Activated B cell treated with CpG ODN at 0.5 μM for 24 hours (primary cell): Measurements from ENCODE around the gene PAGE4. TPM values are rescaled to one million over a fixed set of nuclear protein-coding genes. Genes with fewer than 3 reads are reported as not detected.

Source experiments
- ATAC-seq: fragments of 200-7000 bp; cut with Tn5 transposase; one replicate; pipeline ENCODE4 v1.10.0; 2021; ENCODE audit warnings: low read depth, mild to moderate bottlenecking, moderate library complexity
- CTCF ChIA-PET: fragments of 350-600 bp; sonication (Branson Sonifier 250); formaldehyde crosslinking; loops from one replicate; lab custom pipeline; 2021; ENCODE audit warnings: antibody characterized with exemption; lab: Charles Lee
- POLR2A ChIA-PET: fragments of 350-600 bp; sonication (Branson Sonifier 250); formaldehyde crosslinking; loops from one replicate; lab custom pipeline; 2021; ENCODE audit warnings: antibody characterized with exemption; lab: Charles Lee
- DNase-seq: peaks from one replicate; pipeline ENCODE4 v3.0.0; 2022
- H3K27ac Mint-ChIP-seq: one replicate; pipeline ENCODE4 v1.8.0; 2020; ENCODE audit warnings: mixed read lengths
- H3K27me3 Mint-ChIP-seq: one replicate; pipeline ENCODE4 v1.8.0; 2021; ENCODE audit warnings: mixed read lengths
- H3K36me3 Mint-ChIP-seq: one replicate; pipeline ENCODE4 v1.8.0; 2021; ENCODE audit warnings: low read depth, mixed read lengths
- H3K4me1 Mint-ChIP-seq: one replicate; pipeline ENCODE4 v1.8.0; 2021; ENCODE audit warnings: mixed read lengths
- H3K4me3 Mint-ChIP-seq: one replicate; pipeline ENCODE4 v1.8.0; 2020; ENCODE audit warnings: mild to moderate bottlenecking, mixed read lengths
- H3K9me3 Mint-ChIP-seq: one replicate; pipeline ENCODE4 v1.8.0; 2020; ENCODE audit warnings: mixed read lengths
- CTCF ChIP-seq: fragments of 200-600 bp; IDR thresholded peaks from one replicate; pipeline ENCODE4 v1.8.0; 2022; ENCODE audit warnings: antibody characterized with exemption, mild to moderate bottlenecking
- intact Hi-C: fragments of 100-400 bp; cut with micrococcal nuclease; formaldehyde crosslinking; loops from one replicate; pipeline ENCODE4 v1.15.1; 2024
- total RNA-seq: library from RNA; stranded (reverse); gene quantifications from 2 replicates; pipeline ENCODE4 v1.2.3, GENCODE V29; 2022

PAGE4 gene
- total RNA-seq, 1 donor from 2014 or later, result not detected

DNA sequence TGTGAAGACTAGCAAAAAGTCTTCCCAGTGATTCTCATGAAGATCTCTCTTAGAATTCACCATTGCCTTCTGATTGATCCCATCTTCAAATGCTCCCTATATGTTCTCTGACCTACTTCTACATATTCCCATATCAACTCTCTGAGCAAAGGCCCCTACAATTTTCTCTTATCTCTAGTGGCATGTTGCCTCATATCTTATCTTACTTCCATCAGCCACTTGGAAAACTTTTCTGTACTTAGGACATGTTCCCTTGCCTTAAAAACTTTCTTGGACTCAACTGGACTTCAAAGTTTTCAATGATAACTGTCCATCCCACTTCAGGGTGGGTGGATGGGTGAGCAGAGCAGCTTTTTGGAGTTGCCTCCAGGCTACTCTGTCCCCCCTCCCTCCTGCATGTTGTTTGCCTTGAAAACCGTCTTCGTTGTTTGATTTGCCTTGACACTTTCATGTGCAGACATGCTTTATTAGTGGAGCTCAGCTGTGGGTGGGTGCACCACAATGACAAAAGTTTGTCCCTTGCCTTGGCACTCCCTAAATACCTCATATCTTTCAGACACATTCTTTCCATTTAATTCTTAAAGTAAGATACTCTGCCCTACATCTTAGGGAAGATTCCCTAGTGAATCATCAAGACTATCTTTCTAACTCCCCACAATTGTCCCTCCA, 31.9 kb downstream of the PAGE4 start:
- DNase-seq (no peak), ATAC-seq (no peak)
- no peak overlapping the region for H3K4me3 Mint-ChIP-seq
- no peaks in the 10 kb centered on the region for H3K4me1 Mint-ChIP-seq
- H3K27ac Mint-ChIP-seq, result no peak overlapping the region
- TF ChIP-seq CTCF, result no peak
- POLR2A ChIA-PET, result no interaction called here
- no peaks in the 10 kb centered on the region for H3K36me3 Mint-ChIP-seq
- CTCF ChIA-PET, result no interaction called here
- no peaks in the 10 kb centered on the region for H3K9me3 Mint-ChIP-seq
- intact Hi-C loops, result no loop called here
- H3K27me3 Mint-ChIP-seq, result no peaks in the 10 kb centered on the region

GRCh38 chrX:49862093-49862492, 33.0 kb downstream of the PAGE4 start:
- no peaks in the 10 kb centered on the region for H3K9me3 Mint-ChIP-seq
- ChIA-PET POLR2A (no interaction called here), CTCF (no interaction called here)
- no peaks in the 10 kb centered on the region for H3K27me3 Mint-ChIP-seq
- TF ChIP-seq CTCF, result no peak
- intact Hi-C loops, result no loop called here
- no peaks in the 10 kb centered on the region for H3K36me3 Mint-ChIP-seq
- no peak for DNase-seq
- H3K4me3 Mint-ChIP-seq, result no peak overlapping the region
- no peaks in the 10 kb centered on the region for H3K4me1 Mint-ChIP-seq
- ATAC-seq, result no peak
- H3K27ac Mint-ChIP-seq, result no peak overlapping the region

DNA sequence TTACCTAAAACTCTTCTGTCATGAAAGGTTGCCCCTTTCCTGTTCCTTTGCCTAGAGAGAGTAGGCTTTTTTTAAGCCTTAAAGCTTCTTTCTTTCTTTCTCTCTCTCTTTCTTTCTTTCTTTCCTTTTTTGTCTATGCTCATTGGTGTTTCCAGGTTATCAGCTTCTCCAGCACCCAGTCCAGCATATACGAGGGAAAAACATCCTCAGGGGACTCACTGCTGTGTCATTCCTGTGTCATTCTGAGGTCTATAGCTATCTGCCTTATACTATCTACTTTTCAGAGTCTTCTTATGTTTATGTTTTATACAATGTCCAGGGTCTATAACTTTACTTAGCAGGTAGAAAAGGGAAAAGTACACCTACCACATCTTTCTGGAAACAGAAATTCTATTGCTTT, 39.6 kb downstream of the PAGE4 start:
- peaks cover 3% of the 10 kb centered on the region for H3K27me3 Mint-ChIP-seq
- intact Hi-C loops, result no loop called here
- ATAC-seq (no peak), DNase-seq (no peak)
- no peak overlapping the region for H3K27ac Mint-ChIP-seq
- ChIA-PET POLR2A (no interaction called here), CTCF (no interaction called here)
- no peaks in the 10 kb centered on the region for H3K4me1 Mint-ChIP-seq
- H3K9me3 Mint-ChIP-seq, result no peaks in the 10 kb centered on the region
- H3K4me3 Mint-ChIP-seq, result no peak overlapping the region
- no peaks in the 10 kb centered on the region for H3K36me3 Mint-ChIP-seq
- TF ChIP-seq CTCF, result no peak

- Mint-ChIP-seq H3K27ac (peak overlapping the region; percentile 61), H3K27me3 (no peaks in the 10 kb centered on the region), H3K9me3 (no peaks in the 10 kb centered on the region), H3K4me1 (peaks cover 25% of the 10 kb centered on the region), H3K4me3 (no peak overlapping the region), H3K36me3 (no peaks in the 10 kb centered on the region)
- intact Hi-C loops, result loop anchor here (5.0 kb wide), 1 partner anchor 684 kb away; no protein-coding TSS in a partner anchor
- peak; percentile 18 for TF ChIP-seq CTCF
- DNase-seq (no peak), ATAC-seq (no peak)
- POLR2A ChIA-PET, result no interaction called here
- CTCF ChIA-PET, result interaction anchor here (0.8 kb wide), 1 partner anchor 28 kb away, joined by 3 read pairs; no protein-coding TSS in a partner anchor
Observed at GRCh38 chrX:49876750-49877149, 47.6 kb downstream of the PAGE4 start.

DNA sequence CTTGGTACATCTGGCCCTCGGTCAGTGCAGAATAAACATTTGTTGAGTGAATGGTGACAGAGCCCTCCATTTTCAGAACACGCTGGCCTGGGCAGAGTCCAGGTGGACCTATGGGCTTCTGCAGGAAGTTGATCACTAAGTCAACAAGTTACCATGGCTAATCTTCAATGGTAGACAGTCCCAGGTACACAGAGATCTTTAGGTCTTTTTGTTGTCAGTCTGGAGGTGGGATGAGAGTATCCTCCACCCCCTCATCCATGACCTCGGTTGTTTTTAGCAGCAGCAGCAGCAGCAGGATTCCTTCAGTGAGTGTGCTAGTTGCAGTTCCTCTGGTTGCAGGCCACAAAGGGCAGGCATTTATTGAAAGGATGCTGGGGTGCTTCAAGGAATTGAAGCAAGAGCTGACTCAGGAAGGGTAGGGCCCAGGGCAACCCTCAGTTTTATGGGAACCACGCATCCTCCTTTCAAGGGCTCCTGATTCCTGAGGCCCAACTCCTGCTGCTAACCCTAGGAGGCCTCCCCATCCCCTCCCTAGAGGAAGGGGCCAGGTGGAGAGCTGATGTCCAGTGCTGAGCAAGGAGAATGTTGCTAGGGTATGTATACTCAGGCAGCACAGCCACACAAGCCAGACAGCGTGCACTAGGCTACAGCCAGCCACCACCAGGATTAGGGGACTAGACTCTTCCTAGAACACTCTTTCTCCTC, 48.4 kb downstream of the PAGE4 start:
- peak overlapping the region; percentile 61 for H3K27ac Mint-ChIP-seq
- TF ChIP-seq CTCF, result no peak
- H3K27me3 Mint-ChIP-seq, result no peaks in the 10 kb centered on the region
- H3K9me3 Mint-ChIP-seq, result no peaks in the 10 kb centered on the region
- CTCF ChIA-PET, result interaction anchor here (0.8 kb wide), 1 partner anchor 29 kb away, joined by 3 read pairs; no protein-coding TSS in a partner anchor
- no peaks in the 10 kb centered on the region for H3K36me3 Mint-ChIP-seq
- no peak for DNase-seq
- peaks cover 29% of the 10 kb centered on the region for H3K4me1 Mint-ChIP-seq
- no peak overlapping the region for H3K4me3 Mint-ChIP-seq
- ATAC-seq, result no peak
- POLR2A ChIA-PET, result no interaction called here
- intact Hi-C loops, result loop anchor here (2.0 to 5.0 kb wide), 2 partner anchors 41 to 685 kb away; no protein-coding TSS in a partner anchor
